GM12878 (cell line): ENCODE results near the gene DBN1. TPM values are rescaled to one million over a fixed set of nuclear protein-coding genes. Genes with fewer than 3 reads are reported as not detected.

Experiments used
- ATF7 ChIP-seq: fragments of 450-650 bp; IDR thresholded peaks from 2 replicates; pipeline ENCODE4 v1.6.1; 2016; ENCODE audit warnings: low read depth, mild to moderate bottlenecking
- BCL11A ChIP-seq: IDR thresholded peaks from 2 replicates; pipeline ENCODE4 v1.6.1; 2011; ENCODE audit warnings: low read depth, low read length
- BCLAF1 ChIP-seq: fragments of 450-650 bp; IDR thresholded peaks from 2 replicates; pipeline ENCODE4 v1.6.1; 2017; ENCODE audit warnings: antibody characterized with exemption, mild to moderate bottlenecking, moderate library complexity
- EED ChIP-seq: sonication (generic); IDR thresholded peaks from 2 replicates; pipeline ENCODE4 v1.6.1; 2016; ENCODE audit warnings: antibody characterized with exemption, low read depth
- EGR1 ChIP-seq, 2 experiments: IDR thresholded peaks; 1 replicate in 1 of 2; 2 replicates in 1 of 2; pipeline ENCODE4 v1.6.1; 2011 to 2012; ENCODE audit warnings: low read depth in 2 of 2, low read length in 2 of 2, borderline replicate concordance in 1 of 2, mild to moderate bottlenecking in 1 of 2, moderate library complexity in 1 of 2
- ELK1 ChIP-seq: IDR thresholded peaks from 2 replicates; pipeline ENCODE4 v1.6.1; 2012; ENCODE audit warnings: low read depth, low read length, improper control_type of control experiment
- GATAD2B ChIP-seq: fragments of 450-650 bp; conservative IDR thresholded peaks from 2 replicates; pipeline ENCODE4 v1.6.1; 2017; ENCODE audit warnings: low read depth, mild to moderate bottlenecking, moderate library complexity
- HDAC6 ChIP-seq: fragments of 200-600 bp; sonication (generic); IDR thresholded peaks from one replicate; pipeline ENCODE4 v1.8.0; 2017; ENCODE audit warnings: antibody characterized with exemption; ENCODE audit not compliant: unreplicated experiment
- IKZF2 ChIP-seq, 2 experiments: fragments of 450-650 bp; IDR thresholded peaks; 2 replicates each; pipeline ENCODE4 v1.6.1; 2017; ENCODE audit warnings: mild to moderate bottlenecking in 2 of 2, moderate library complexity in 2 of 2
- JUND ChIP-seq: IDR thresholded peaks from 2 replicates; pipeline ENCODE4 v1.6.1; 2012; ENCODE audit warnings: low read depth, mild to moderate bottlenecking, low read length, improper control_type of control experiment, moderate library complexity
- KAT2A ChIP-seq: conservative IDR thresholded peaks from 2 replicates; pipeline ENCODE4 v1.6.1; 2011; ENCODE audit warnings: low read depth, low read length; ENCODE audit not compliant: control insufficient read depth
- LARP7 ChIP-seq: fragments of 450-650 bp; IDR thresholded peaks from 2 replicates; pipeline ENCODE4 v1.6.1; 2017; ENCODE audit warnings: mild to moderate bottlenecking
- NFXL1 ChIP-seq: fragments of 450-650 bp; IDR thresholded peaks from 2 replicates; pipeline ENCODE4 v1.6.1; 2017; ENCODE audit warnings: antibody characterized with exemption, mild to moderate bottlenecking, borderline replicate concordance
- NR2F1 ChIP-seq: fragments of 450-650 bp; conservative IDR thresholded peaks from 2 replicates; pipeline ENCODE4 v1.6.1; 2017; ENCODE audit warnings: mild to moderate bottlenecking
- PAX5 ChIP-seq: IDR thresholded peaks from 2 replicates; pipeline ENCODE4 v1.6.1; 2011; ENCODE audit warnings: low read depth, low read length, borderline replicate concordance
- POLR2A ChIP-seq: IDR thresholded peaks from 2 replicates; pipeline ENCODE4 v1.6.1; 2011; ENCODE audit warnings: low read depth, mild to moderate bottlenecking, low read length
- RCOR1 ChIP-seq: conservative IDR thresholded peaks from 2 replicates; pipeline ENCODE4 v1.6.1; 2012; ENCODE audit warnings: low read depth, low read length, improper control_type of control experiment
- RELB ChIP-seq: fragments of 450-650 bp; IDR thresholded peaks from 2 replicates; pipeline ENCODE4 v1.6.1; 2017; ENCODE audit warnings: low read depth, mild to moderate bottlenecking, moderate library complexity
- RUNX3 ChIP-seq: IDR thresholded peaks from 2 replicates; pipeline ENCODE4 v1.6.1; 2012; ENCODE audit warnings: low read length, inconsistent platforms
- SPI1 ChIP-seq: IDR thresholded peaks from 2 replicates; pipeline ENCODE4 v1.6.1; 2011; ENCODE audit warnings: low read depth, mild to moderate bottlenecking, low read length, moderate library complexity, borderline replicate concordance; ENCODE audit not compliant: insufficient read depth
- STAT1 ChIP-seq: fragments of 450-650 bp; conservative IDR thresholded peaks from 2 replicates; pipeline ENCODE4 v1.6.1; 2014; ENCODE audit warnings: antibody characterized with exemption, mild to moderate bottlenecking
- ZNF207 ChIP-seq: fragments of 450-650 bp; IDR thresholded peaks from 2 replicates; pipeline ENCODE4 v1.6.1; 2014; ENCODE audit warnings: antibody characterized with exemption, mild to moderate bottlenecking, borderline replicate concordance
- polyA plus RNA-seq, 11 experiments: library from polyadenylated mRNA; depleted of rRNA in 4 of 11; unstranded in 6 of 11; stranded (reverse) in 5 of 11; fragments of >200 nt; fragmentation: Nextera tagmentation in 4 of 11; fragmentation: Illumina TruSeq in 1 of 11; extraction: Ambion mirVana in 4 of 11; extraction: Trizol in 1 of 11; gene quantifications; 1 replicate in 1 of 11; 2 replicates in 10 of 11; pipeline versions ENCODE4 v1.2.1 to v1.2.3, GENCODE V29; 2011 to 2016; ENCODE audit warnings: inconsistent platforms in 2 of 11, missing spikeins in 2 of 11, low read depth in 1 of 11
- total RNA-seq, 4 experiments: library from RNA; depleted of rRNA in 3 of 4; stranded (reverse); fragments of >200 nt in 3 of 4; fragmentation: Illumina TruSeq in 1 of 4; extraction: Trizol in 1 of 4; gene quantifications; 2 replicates each; pipeline versions ENCODE4 v1.2.1 to v1.2.3, GENCODE V29; 2013 to 2021

Gene DBN1
- total and polyA plus RNA-seq, 10 of the 15 experiments (the other 5 are each of a cell fraction or from before 2014, with no cell fraction given) = 0.18 to 81.0 (median 27.9) TPM

DNA sequence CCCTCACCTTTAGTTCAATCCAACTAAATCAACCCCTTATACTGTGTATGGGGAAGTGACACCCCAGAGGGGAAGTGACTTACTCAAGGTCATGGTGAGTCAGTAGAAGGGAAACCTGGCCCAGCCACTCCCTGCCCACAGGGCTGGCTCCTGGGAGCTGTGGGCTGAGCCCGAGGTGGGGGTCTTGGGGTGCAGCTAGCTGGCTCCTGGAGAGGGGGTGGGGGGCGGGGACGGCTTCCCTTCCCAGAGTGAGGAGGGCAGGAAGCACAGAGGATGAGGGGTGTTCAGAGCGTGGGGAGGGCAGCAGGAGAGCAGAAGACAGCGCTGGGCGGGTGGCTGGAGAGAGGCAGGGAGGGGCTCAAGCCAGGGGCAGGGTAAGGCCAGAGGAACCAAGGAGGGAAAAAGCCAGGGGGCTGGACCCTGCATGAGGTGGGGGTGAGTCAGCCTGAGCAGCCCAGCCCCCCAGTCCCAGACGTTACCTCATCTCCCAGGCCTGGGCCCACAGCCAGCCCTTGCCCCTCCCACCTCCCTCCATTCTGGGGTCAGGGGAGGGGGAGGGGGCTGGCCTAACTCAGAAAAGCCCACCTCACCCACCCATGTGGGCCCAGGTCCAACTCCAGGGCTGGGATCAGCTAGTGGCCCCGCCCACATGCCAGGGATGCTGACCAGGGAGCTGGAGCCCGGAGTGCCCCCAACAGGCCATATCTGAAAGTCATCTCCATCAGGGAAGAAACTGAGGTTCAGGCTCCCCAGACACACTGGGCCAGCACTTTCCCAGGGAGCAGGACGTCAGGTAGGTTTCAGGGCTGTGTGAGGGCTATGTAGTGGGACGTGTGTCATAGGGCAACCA lies 21.1 kb upstream of the DBN1 start (continued):
- TF ChIP-seq BCLAF1 = no peak
- TF ChIP-seq STAT1 = no peak
- TF ChIP-seq PAX5 = no peak
- TF ChIP-seq JUND = 0 out of 2 replicates have a peak, but pooled peaks have one; percentile 2
- TF ChIP-seq NR2F1 = 0 out of 2 replicates have a peak, but pooled peaks have one; percentile 24
- 0 out of 2 replicates have a peak, but pooled peaks have one; percentile 42 for TF ChIP-seq ATF7
- no peak for TF ChIP-seq NFXL1
- TF ChIP-seq SPI1 = peak; percentile 96
- no peak for TF ChIP-seq ELK1
- no peak for TF ChIP-seq IKZF2 (IDR thresholded peaks at IDR 0.05)
- TF ChIP-seq RUNX3 = peak; percentile 32; the same call in 1 of the 2 replicates
- TF ChIP-seq KAT2A = no peak
- no peak for TF ChIP-seq LARP7
- no peak for TF ChIP-seq EGR1 (IDR thresholded peaks at IDR 0.05; ENCODE audit: borderline replicate concordance in 1 of 2, low read depth in 2 of 2, low read length in 2 of 2)
- TF ChIP-seq RELB = no peak
- 0 out of 2 replicates have a peak, but pooled peaks have one; percentile 22 for TF ChIP-seq POLR2A
- no peak for TF ChIP-seq RCOR1
- TF ChIP-seq ZNF207 = no peak
- TF ChIP-seq BCL11A = no peak
- no peak for TF ChIP-seq GATAD2B
- no peak for TF ChIP-seq HDAC6
- 0 out of 2 replicates have a peak, but pooled peaks have one; percentile 27 for TF ChIP-seq EED
- TF ChIP-seq, all 136 proteins: peak for 9
